ENCODE measurements around the gene CRB3. TPM values are rescaled to one million over a fixed set of nuclear protein-coding genes. Genes with fewer than 3 reads are reported as not detected.

The CRB3 gene
- total and polyA plus RNA-seq, 2 experiments from 2014 or later = 11.8 to 44.4 TPM

DNA sequence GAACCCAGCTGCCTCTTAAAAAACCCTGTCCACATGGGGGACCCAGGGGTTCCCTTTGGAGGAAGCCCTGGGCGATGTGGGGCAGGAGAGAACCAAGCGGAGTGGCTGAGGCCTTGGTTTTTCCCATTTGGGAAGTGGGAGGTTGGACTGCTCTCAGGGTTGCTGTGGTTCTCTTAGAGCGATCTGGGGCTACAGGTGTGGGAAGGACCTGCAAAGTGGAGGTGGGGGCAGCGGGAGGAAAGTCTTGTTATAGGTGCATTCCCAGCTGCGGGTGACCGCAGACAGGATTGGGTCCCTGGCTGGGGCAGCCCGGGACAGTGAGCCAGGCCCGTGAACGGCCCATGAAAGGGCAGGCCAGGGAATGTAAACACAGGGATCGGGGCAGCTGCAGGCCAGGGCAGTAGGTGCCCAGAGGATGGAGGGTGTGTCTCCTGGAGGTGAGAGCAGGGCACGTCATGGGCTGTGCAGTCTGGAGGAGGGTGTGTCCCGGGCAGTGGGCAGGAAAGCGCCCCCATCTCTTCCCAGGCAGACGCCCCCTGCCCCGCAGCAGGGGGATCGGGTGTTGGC lies 5.3 kb upstream of the CRB3 start (continued):
- TF ChIP-seq, protein P1, sequence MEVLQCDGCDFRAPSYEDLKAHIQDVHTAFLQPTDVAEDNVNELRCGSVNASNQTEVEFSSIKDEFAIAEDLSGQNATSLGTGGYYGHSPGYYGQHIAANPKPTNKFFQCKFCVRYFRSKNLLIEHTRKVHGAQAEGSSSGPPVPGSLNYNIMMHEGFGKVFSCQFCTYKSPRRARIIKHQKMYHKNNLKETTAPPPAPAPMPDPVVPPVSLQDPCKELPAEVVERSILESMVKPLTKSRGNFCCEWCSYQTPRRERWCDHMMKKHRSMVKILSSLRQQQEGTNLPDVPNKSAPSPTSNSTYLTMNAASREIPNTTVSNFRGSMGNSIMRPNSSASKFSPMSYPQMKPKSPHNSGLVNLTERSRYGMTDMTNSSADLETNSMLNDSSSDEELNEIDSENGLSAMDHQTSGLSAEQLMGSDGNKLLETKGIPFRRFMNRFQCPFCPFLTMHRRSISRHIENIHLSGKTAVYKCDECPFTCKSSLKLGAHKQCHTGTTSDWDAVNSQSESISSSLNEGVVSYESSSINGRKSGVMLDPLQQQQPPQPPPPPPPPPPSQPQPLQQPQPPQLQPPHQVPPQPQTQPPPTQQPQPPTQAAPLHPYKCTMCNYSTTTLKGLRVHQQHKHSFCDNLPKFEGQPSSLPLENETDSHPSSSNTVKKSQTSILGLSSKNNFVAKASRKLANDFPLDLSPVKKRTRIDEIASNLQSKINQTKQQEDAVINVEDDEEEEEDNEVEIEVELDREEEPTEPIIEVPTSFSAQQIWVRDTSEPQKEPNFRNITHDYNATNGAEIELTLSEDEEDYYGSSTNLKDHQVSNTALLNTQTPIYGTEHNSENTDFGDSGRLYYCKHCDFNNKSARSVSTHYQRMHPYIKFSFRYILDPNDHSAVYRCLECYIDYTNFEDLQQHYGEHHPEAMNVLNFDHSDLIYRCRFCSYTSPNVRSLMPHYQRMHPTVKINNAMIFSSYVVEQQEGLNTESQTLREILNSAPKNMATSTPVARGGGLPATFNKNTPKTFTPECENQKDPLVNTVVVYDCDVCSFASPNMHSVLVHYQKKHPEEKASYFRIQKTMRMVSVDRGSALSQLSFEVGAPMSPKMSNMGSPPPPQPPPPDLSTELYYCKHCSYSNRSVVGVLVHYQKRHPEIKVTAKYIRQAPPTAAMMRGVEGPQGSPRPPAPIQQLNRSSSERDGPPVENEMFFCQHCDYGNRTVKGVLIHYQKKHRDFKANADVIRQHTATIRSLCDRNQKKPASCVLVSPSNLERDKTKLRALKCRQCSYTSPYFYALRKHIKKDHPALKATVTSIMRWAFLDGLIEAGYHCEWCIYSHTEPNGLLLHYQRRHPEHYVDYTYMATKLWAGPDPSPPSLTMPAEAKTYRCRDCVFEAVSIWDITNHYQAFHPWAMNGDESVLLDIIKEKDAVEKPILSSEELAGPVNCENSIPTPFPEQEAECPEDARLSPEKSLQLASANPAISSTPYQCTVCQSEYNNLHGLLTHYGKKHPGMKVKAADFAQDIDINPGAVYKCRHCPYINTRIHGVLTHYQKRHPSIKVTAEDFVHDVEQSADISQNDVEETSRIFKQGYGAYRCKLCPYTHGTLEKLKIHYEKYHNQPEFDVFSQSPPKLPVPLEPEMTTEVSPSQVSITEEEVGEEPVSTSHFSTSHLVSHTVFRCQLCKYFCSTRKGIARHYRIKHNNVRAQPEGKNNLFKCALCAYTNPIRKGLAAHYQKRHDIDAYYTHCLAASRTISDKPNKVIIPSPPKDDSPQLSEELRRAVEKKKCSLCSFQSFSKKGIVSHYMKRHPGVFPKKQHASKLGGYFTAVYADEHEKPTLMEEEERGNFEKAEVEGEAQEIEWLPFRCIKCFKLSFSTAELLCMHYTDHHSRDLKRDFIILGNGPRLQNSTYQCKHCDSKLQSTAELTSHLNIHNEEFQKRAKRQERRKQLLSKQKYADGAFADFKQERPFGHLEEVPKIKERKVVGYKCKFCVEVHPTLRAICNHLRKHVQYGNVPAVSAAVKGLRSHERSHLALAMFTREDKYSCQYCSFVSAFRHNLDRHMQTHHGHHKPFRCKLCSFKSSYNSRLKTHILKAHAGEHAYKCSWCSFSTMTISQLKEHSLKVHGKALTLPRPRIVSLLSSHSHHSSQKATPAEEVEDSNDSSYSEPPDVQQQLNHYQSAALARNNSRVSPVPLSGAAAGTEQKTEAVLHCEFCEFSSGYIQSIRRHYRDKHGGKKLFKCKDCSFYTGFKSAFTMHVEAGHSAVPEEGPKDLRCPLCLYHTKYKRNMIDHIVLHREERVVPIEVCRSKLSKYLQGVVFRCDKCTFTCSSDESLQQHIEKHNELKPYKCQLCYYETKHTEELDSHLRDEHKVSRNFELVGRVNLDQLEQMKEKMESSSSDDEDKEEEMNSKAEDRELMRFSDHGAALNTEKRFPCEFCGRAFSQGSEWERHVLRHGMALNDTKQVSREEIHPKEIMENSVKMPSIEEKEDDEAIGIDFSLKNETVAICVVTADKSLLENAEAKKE (CRISPR knock-in tag; IDR thresholded peaks at IDR 0.05) = no peak
- TF ChIP-seq, protein P2, sequence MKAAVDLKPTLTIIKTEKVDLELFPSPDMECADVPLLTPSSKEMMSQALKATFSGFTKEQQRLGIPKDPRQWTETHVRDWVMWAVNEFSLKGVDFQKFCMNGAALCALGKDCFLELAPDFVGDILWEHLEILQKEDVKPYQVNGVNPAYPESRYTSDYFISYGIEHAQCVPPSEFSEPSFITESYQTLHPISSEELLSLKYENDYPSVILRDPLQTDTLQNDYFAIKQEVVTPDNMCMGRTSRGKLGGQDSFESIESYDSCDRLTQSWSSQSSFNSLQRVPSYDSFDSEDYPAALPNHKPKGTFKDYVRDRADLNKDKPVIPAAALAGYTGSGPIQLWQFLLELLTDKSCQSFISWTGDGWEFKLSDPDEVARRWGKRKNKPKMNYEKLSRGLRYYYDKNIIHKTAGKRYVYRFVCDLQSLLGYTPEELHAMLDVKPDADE (IDR thresholded peaks at IDR 0.05) = no peak
- no peak for TF ChIP-seq JUNB (IDR thresholded peaks at IDR 0.05; ENCODE audit: unreplicated experiment)

DNA sequence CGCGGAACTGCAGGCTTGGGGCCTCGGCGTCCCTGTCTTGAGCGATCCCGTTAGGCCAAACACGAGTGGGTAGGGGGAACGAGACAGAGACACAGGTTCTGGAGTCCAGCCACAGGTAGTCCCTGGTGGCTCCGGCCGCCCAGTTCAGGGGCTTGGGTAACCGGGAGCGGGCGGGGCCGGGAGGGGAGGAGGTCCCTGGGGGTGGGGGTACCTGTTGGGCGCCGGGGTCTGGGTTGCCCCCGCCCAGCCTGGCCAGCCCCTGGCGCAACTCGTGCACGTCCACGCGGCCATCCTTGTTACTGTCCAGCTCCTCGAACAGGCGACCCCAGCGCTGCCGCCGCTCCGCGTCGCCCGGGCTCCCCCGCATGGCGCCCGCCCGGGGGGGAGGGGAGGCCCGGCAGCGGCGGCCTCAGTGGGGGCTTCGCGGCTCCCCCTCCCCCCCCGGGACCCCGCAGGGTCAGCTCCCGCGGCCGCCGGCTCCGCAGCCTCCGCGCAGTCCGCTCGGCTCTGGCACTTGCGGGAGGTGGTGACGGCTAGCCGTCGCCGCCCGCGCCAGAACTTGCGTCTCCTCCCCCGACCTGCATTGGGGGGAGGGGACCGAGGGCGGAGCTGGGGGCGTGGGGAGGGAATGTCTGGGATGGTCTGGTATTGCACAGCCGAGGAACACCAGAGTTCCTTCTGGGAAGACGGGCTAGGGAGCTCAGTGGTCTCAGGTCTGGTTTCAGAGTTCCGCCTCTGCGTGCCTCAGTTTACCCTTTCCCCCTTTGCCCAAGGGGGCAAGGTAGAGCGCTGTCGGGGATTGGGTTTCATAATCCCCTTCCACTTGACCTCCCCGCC lies 4.6 kb upstream of the CRB3 start, which contains the start of gene SLC25A23:
TSS of gene SLC25A23 (minus strand) at position 531 of the 837 bp plus-strand sequence. CDS start at position 367, 164 bp downstream.
- peaks cover 5% of the 10 kb centered on the region; the same call in 1 of the 2 replicates for H3K27me3 ChIP-seq (ENCODE audit: insufficient read depth)
- peak within 1 kb of the TSS; percentile 76 for H3K4me2 ChIP-seq
- H3K4me3 Mint-ChIP-seq = peak within 1 kb of the TSS; percentile 88
- TF ChIP-seq, protein P2 (IDR thresholded peaks at IDR 0.05) = no peak
- TF ChIP-seq, protein P3, sequence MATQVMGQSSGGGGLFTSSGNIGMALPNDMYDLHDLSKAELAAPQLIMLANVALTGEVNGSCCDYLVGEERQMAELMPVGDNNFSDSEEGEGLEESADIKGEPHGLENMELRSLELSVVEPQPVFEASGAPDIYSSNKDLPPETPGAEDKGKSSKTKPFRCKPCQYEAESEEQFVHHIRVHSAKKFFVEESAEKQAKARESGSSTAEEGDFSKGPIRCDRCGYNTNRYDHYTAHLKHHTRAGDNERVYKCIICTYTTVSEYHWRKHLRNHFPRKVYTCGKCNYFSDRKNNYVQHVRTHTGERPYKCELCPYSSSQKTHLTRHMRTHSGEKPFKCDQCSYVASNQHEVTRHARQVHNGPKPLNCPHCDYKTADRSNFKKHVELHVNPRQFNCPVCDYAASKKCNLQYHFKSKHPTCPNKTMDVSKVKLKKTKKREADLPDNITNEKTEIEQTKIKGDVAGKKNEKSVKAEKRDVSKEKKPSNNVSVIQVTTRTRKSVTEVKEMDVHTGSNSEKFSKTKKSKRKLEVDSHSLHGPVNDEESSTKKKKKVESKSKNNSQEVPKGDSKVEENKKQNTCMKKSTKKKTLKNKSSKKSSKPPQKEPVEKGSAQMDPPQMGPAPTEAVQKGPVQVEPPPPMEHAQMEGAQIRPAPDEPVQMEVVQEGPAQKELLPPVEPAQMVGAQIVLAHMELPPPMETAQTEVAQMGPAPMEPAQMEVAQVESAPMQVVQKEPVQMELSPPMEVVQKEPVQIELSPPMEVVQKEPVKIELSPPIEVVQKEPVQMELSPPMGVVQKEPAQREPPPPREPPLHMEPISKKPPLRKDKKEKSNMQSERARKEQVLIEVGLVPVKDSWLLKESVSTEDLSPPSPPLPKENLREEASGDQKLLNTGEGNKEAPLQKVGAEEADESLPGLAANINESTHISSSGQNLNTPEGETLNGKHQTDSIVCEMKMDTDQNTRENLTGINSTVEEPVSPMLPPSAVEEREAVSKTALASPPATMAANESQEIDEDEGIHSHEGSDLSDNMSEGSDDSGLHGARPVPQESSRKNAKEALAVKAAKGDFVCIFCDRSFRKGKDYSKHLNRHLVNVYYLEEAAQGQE (IDR thresholded peaks at IDR 0.05; ENCODE audit: unreplicated experiment) = peak; percentile 6
- TF ChIP-seq CREB1 (CRISPR knock-in tag; IDR thresholded peaks at IDR 0.05; ENCODE audit: low read depth) (0 out of 2 replicates have a peak, but pooled peaks have one; percentile 26), ZNF331 (CRISPR knock-in tag; IDR thresholded peaks at IDR 0.05; ENCODE audit: low read depth) (no peak), STAT1 (IDR thresholded peaks at IDR 0.05; ENCODE audit: unreplicated experiment) (no peak), NANOG (IDR thresholded peaks at IDR 0.05; ENCODE audit: borderline replicate concordance) (no peak)
- H3K4me1 ChIP-seq (ENCODE audit: insufficient read depth) = peaks cover 4% of the 10 kb centered on the region; the same call in 1 of the 2 replicates
- H3K27ac Mint-ChIP-seq = peak within 1 kb of the TSS; percentile 92
- peak within 1 kb of the TSS; percentile 94 for H3K27ac ChIP-seq (ENCODE audit: low read depth)
- peaks cover 25% of the 10 kb centered on the region for H3K36me3 Mint-ChIP-seq (ENCODE audit: low read depth)
- ATAC-seq = peak; percentile 44
- H3K9me3 Mint-ChIP-seq = peaks cover 3% of the 10 kb centered on the region; the same call in 1 of the 3 replicates
- peak; percentile 82 for DNase-seq (ENCODE audit: low spot score)
- H3K4me3 ChIP-seq = peak within 1 kb of the TSS; percentile 59
- peaks cover 13% of the 10 kb centered on the region for H3K4me1 Mint-ChIP-seq
- peaks cover under 1% of the 10 kb centered on the region; the same call in 1 of the 2 replicates for H3K79me2 ChIP-seq (replicated peaks; ENCODE audit: insufficient read depth)
- no peaks in the 10 kb centered on the region; the same call in 1 of the 2 replicates for H4K20me1 ChIP-seq (replicated peaks; ENCODE audit: insufficient read depth)
- peaks cover 21% of the 10 kb centered on the region for H3K27me3 Mint-ChIP-seq (ENCODE audit: insufficient read depth, low read depth, poor library complexity)
- H3K9me2 ChIP-seq (ENCODE audit: insufficient read depth) = no peaks in the 10 kb centered on the region
- peak within 1 kb of the TSS; percentile 87 for H2AFZ ChIP-seq
- H3K36me3 ChIP-seq (ENCODE audit: insufficient read depth) = peaks cover 6% of the 10 kb centered on the region; the same call in 1 of the 2 replicates
- no peaks in the 10 kb centered on the region for H3F3A ChIP-seq (replicated peaks; ENCODE audit: low read depth)

Measured in GM23338 (cell line).